ENCODE measurements around the gene LRRC8D.

LRRC8D gene

GRCh38 chr1:89922911-89923310 is 102.1 kb downstream of the LRRC8D start:
- TF ChIP-seq CTCF (IDR thresholded peaks at IDR 0.05) = no peak

GRCh38 chr1:89923517-89923916 is 102.7 kb downstream of the LRRC8D start:
- no peak for TF ChIP-seq CTCF (IDR thresholded peaks at IDR 0.05)

GRCh38 chr1:89927049-89927448 is 106.2 kb downstream of the LRRC8D start:
- TF ChIP-seq CTCF (IDR thresholded peaks at IDR 0.05) = no peak

DNA sequence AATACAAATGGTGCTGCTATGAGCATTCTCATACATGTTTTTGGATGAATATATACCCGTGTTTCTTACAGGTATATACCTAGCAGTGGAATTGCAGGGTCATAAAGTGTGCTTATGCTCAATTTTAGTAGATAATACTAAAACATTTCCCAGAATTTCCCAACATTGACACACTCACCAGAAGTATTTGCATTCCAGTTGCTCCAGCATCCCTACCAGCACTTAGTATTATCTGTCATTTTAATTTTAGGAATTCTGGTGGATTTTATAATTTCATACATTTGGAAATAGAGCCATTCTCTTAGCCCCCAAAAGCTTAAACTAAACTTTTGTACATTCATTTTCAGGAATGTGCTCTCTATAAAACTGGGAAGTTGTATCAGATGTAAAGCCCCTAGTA is 106.6 kb downstream of the LRRC8D start:
- TF ChIP-seq CTCF (IDR thresholded peaks at IDR 0.05) = no peak

DNA sequence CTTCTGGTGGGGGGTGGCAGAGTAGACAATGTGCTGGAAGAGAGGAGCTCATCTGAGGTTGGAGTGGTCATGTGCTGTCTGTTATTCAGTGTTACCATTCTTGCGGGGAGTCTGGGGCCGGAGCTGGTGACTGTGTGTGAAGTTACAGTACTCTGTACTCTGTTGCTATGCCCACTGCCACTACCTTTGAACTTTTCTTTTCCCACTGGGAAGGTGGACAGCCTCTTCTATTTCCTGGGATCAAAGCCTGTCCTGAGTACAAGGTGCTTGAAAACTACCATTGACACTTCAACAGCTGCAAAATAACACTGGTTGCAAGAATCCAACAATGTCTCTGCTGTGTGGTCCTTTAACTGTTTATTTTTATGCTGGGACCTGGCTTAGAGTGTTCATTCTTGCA is 107.7 kb downstream of the LRRC8D start:
- TF ChIP-seq CTCF (IDR thresholded peaks at IDR 0.05) = no peak

- TF ChIP-seq CTCF (IDR thresholded peaks at IDR 0.05) = no peak
These were observed 108.7 kb downstream of the LRRC8D start for GRCh38 chr1:89929467-89930063.

DNA sequence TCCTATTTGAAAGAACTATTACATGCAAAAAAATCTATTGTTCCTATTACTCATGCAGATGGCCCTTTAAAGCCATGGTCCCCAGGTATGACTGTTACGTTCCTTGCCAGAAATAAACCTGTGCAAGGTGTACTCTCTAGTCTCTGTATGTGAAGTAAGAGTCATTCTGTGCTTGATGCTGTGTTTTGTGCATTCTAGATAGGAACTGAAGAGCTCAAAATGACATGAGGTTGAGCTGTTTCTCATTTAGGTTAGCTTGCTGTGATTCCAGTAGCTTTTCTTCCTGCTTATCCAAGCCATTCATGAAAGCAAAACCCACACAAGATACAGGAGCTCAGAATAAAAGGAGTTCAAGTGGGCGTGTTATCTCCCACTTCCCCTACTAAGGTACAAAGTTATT is 109.7 kb downstream of the LRRC8D start:
- no peak for TF ChIP-seq CTCF (IDR thresholded peaks at IDR 0.05)

DNA sequence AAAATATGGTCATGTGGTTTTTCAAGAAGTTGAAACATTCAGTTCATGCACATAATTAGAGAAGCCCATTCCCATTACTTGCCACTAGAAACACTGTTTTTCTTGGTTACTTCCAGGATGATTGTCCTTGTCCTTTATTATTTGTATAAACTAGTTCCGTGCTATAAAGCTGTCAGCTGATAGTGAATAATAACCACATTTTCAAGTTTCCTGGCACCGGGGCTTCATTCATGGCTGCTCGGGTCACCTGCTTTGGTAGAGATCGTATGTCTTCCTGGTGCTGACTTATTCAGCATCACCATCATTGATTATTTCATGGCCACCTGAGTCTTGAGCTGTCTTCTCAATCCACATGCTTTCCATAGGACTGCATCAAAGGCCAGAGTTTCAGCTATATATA is 111.1 kb downstream of the LRRC8D start:
- TF ChIP-seq CTCF (IDR thresholded peaks at IDR 0.05) = no peak

All from LNCAP (cell line).